ENCODE measurements around the gene PNMA8C. TPM values are rescaled to one million over a fixed set of nuclear protein-coding genes. Genes with fewer than 3 reads are reported as not detected.
"Not testable (repeated sequence)": the region's sequence is repeated elsewhere in the genome, so short reads cannot be mapped to it uniquely, and the experiment has no call there.

The PNMA8C gene
- total and polyA plus RNA-seq, 12 donors: 0.47 to 4.4 (median 1.9) TPM

DNA sequence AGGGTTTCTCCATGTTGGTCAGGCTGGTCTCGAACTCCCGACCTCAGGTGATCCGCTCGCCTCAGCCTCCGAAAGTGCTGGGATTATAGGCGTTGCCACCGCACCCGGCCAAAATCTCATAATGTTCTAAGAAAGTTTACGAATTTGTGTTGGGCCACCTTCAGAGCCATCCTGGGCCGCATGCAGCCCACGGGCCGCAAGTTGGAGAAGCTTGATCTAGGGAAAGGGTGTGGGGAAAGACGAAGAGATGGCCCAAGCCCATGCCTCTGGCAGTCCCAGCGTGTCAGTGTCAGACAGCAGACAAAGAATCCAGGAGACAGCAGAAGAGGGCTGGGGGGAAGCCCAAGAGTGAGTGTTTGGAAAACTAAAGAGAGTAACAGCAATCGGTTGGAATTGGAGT lies 17.3 kb upstream of the PNMA8C start:
- DNase-seq: no peak
- intact Hi-C loops (cut with DNase I): no loop called here
- H3K27me3 ChIP-seq: no peaks in the 10 kb centered on the region
- WGBS, 4 donors: 85 to 90% (median 88%) methylated on average over 15 of the region's 15 CpGs
- no peak overlapping the region for H3K27ac ChIP-seq
- H3K4me3 ChIP-seq: no peak overlapping the region
- no peaks in the 10 kb centered on the region for H3K9me3 ChIP-seq (replicated peaks in 1 of 3)
- TF ChIP-seq, protein P1, sequence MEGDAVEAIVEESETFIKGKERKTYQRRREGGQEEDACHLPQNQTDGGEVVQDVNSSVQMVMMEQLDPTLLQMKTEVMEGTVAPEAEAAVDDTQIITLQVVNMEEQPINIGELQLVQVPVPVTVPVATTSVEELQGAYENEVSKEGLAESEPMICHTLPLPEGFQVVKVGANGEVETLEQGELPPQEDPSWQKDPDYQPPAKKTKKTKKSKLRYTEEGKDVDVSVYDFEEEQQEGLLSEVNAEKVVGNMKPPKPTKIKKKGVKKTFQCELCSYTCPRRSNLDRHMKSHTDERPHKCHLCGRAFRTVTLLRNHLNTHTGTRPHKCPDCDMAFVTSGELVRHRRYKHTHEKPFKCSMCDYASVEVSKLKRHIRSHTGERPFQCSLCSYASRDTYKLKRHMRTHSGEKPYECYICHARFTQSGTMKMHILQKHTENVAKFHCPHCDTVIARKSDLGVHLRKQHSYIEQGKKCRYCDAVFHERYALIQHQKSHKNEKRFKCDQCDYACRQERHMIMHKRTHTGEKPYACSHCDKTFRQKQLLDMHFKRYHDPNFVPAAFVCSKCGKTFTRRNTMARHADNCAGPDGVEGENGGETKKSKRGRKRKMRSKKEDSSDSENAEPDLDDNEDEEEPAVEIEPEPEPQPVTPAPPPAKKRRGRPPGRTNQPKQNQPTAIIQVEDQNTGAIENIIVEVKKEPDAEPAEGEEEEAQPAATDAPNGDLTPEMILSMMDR (IDR thresholded peaks at IDR 0.05): no peak
- no peak for TF ChIP-seq POLR2A (IDR thresholded peaks at IDR 0.05)
- H3K36me3 ChIP-seq (replicated peaks in 1 of 2): no peaks in the 10 kb centered on the region
- H3K4me1 ChIP-seq (replicated peaks in 1 of 2): peaks cover 16 to 26% of the 10 kb centered on the region in 2 donors

DNA sequence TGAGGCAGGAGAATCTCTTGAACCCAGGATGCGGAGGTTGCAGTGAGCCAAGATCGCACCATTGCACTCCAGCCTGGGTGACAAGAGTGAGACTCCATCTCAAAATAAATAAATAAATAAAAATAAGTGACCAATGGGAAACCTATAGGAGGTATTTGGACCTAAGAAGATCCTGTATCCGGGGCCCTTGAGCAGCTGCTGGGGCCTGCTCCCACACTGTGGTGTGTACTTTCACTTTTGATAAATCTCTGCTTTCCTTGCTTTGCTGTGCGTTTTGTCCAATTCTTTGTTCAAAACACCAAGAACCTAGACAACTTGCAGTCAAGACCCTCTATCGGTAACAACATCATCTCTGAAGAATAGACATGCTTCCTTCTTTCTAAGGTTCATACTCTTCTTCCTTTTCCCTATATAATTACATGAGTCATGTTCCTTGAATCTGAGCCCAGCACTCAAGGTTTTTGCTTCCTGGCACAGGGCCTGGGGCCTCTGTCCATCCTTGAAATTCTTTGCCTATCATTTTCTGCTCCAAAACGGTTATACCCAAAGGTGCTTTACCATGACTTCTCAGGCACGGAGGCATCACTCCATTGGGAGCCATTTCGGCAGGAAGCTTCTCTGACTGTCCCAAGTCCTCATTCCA lies 14.2 kb upstream of the PNMA8C start:
- WGBS, 4 donors: 38 to 49% (median 41%) methylated on average over 8 of the region's 8 CpGs
- Histone ChIP-seq H3K36me3 (replicated peaks in 1 of 2) (no peaks in the 10 kb centered on the region), H3K27me3 (no peaks in the 10 kb centered on the region), H3K4me1 (replicated peaks in 1 of 2) (peaks cover 16 to 26% of the 10 kb centered on the region in 2 donors), H3K27ac (peak overlapping the region; percentile 31 to 68 (median 56)), H3K4me3 (peak overlapping the region in 1 of 4 donors; percentile 26), H3K9me3 (replicated peaks in 1 of 3) (no peaks in the 10 kb centered on the region)
- no peak for TF ChIP-seq POLR2A (IDR thresholded peaks at IDR 0.05)
- TF ChIP-seq, protein P1 (IDR thresholded peaks at IDR 0.05): no peak
- DNase-seq: peak; percentile 72 to 91 (median 85)
- intact Hi-C loops (cut with DNase I): no loop called here

DNA sequence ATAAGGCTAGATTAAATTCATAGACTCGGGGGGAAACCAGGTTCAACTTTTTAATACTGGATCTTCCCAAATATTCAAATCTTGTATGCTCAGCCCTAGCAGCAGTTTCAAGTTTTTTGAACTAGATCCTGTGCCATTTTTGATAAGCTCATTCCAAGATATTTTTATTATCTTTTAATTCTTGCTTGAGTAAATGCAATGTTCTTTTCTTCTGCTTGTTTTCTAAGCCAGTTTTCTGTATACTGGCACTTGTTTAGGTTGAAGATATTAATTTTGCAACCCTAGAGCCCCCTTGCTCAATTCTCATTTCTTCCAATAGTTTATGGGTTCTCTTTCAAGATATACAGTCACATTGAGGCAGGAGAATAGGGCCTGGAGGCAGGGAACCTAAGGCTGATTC lies 13.1 kb upstream of the PNMA8C start:
- no peak for TF ChIP-seq POLR2A (IDR thresholded peaks at IDR 0.05)
- TF ChIP-seq, protein P1 (IDR thresholded peaks at IDR 0.05): no peak
- Histone ChIP-seq H3K4me3 (no peak overlapping the region), H3K9me3 (replicated peaks in 1 of 3) (no peaks in the 10 kb centered on the region), H3K27ac (peak overlapping the region in 4 of 5 donors; percentile 18 to 68 (median 60)), H3K27me3 (no peaks in the 10 kb centered on the region), H3K36me3 (replicated peaks in 1 of 2) (no peaks in the 10 kb centered on the region), H3K4me1 (replicated peaks in 1 of 2) (peaks cover 16 to 26% of the 10 kb centered on the region in 2 donors)
- WGBS, 4 donors: 21 to 28% (median 23%) methylated on average over 1 of the region's 1 CpG
- no peak for DNase-seq
- intact Hi-C loops (cut with DNase I): no loop called here

GRCh38 chr19:46435689-46436088 lies 7.0 kb upstream of the PNMA8C start:
- H3K4me1 ChIP-seq (replicated peaks in 1 of 2); H3K36me3 ChIP-seq (replicated peaks in 1 of 2); H3K4me3 ChIP-seq; intact Hi-C loops (cut with DNase I); H3K27me3 ChIP-seq; H3K9me3 ChIP-seq (replicated peaks in 1 of 3); H3K27ac ChIP-seq; DNase-seq: not testable (repeated sequence)
- 88 to 99% (median 93%) methylated on average over 4 of the region's 4 CpGs for WGBS, 4 donors

DNA sequence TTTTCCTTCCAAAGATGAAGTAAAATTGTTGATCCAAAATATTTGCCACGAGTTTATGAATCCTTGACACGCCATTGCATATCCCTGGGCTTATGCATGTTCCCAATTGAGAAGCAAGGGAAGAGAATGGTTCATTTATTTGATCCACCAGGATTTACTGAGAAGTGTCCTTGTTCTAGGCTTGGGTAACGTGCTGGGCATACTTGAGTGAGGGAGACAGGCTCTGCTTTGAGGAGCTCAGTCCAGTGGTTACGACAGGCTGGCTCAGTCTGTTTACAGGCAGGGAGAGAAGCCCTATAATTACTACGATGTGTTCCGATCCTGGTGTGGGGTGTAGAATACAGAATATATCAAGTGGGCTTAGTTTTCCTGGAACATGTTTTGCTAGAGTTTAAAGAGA lies 6.3 kb upstream of the PNMA8C start:
- DNase-seq: no peak
- Histone ChIP-seq H3K36me3 (replicated peaks in 1 of 2) (no peaks in the 10 kb centered on the region), H3K27ac (no peak overlapping the region), H3K27me3 (no peaks in the 10 kb centered on the region), H3K4me1 (replicated peaks in 1 of 2) (no peaks in the 10 kb centered on the region), H3K4me3 (no peak overlapping the region), H3K9me3 (replicated peaks in 1 of 3) (no peaks in the 10 kb centered on the region)
- 48 to 60% (median 54%) methylated on average over 6 of the region's 6 CpGs for WGBS, 4 donors
- intact Hi-C loops (cut with DNase I): no loop called here
- TF ChIP-seq POLR2A (IDR thresholded peaks at IDR 0.05): no peak
- TF ChIP-seq, protein P1 (IDR thresholded peaks at IDR 0.05): no peak

DNA sequence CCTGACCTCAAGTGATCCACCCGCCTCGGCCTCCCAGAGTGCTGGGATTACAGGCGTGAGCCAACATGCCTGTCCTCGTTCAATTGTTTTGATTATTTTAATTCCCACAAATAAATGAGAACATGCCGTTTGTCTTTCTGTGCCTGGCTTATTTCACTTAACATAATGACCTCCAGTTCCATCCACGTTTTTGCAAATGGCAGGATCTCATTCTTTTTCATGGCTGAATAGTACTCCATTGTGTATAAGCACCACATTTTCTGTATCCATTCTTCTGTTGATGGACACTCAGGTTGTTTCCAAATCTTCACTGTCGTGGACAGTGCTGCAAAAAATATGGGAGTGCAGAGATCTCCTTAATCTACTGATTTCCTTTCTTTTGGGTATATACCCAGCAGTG lies 4.7 kb upstream of the PNMA8C start:
- H3K27me3 ChIP-seq; DNase-seq; H3K27ac ChIP-seq; H3K4me3 ChIP-seq; intact Hi-C loops (cut with DNase I); H3K4me1 ChIP-seq (replicated peaks in 1 of 2); H3K36me3 ChIP-seq (replicated peaks in 1 of 2); H3K9me3 ChIP-seq (replicated peaks in 1 of 3): not testable (repeated sequence)
- WGBS, 4 donors: 64 to 75% (median 72%) methylated on average over 7 of the region's 7 CpGs

Measured in adrenal gland (tissue), 12 donors.